Mesothelial cell of epicardium (in vitro differentiated cells): Measurements from ENCODE around the gene GPATCH1. TPM values are rescaled to one million over a fixed set of nuclear protein-coding genes. Genes with fewer than 3 reads are reported as not detected.

Source experiments
- DNase-seq, 2 experiments: peaks; one replicate each; pipeline ENCODE4 v3.0.0; 2021; ENCODE audit warnings: low spot score in 2 of 2; ENCODE audit not compliant: unreplicated experiment in 2 of 2
- H3K27ac Mint-ChIP-seq: 2 replicates; pipeline ENCODE4 v1.8.0; 2021; ENCODE audit warnings: mixed read lengths
- H3K27me3 Mint-ChIP-seq: 2 replicates; pipeline ENCODE4 v1.8.0; 2021; ENCODE audit warnings: low read depth, mixed read lengths
- H3K36me3 Mint-ChIP-seq: 2 replicates; pipeline ENCODE4 v1.8.0; 2021; ENCODE audit warnings: mixed read lengths
- H3K4me1 Mint-ChIP-seq: 2 replicates; pipeline ENCODE4 v1.8.0; 2021; ENCODE audit warnings: mixed read lengths
- H3K4me3 Mint-ChIP-seq: 2 replicates; pipeline ENCODE4 v1.8.0; 2021; ENCODE audit warnings: mild to moderate bottlenecking, moderate library complexity, mixed read lengths
- H3K9me3 Mint-ChIP-seq: 2 replicates; pipeline ENCODE4 v1.8.0; 2021; ENCODE audit warnings: mixed read lengths
- CTCF ChIP-seq: fragments of 200-600 bp; sonication (generic); IDR thresholded peaks from one replicate; pipeline ENCODE4 v1.5.0; 2021; ENCODE audit warnings: antibody characterized with exemption; ENCODE audit not compliant: unreplicated experiment
- total RNA-seq: library from RNA; stranded (reverse); gene quantifications from 3 replicates; pipeline ENCODE4 v1.2.1, GENCODE V29; 2021

Gene GPATCH1
- total RNA-seq, 1 donor from 2014 or later = 13.5 TPM

GRCh38 chr19:33171222-33171795, 90.3 kb downstream of the GPATCH1 start:
- H3K4me1 Mint-ChIP-seq = peaks cover 22% of the 10 kb centered on the region
- no peaks in the 10 kb centered on the region for H3K27me3 Mint-ChIP-seq
- peaks cover 16% of the 10 kb centered on the region for H3K9me3 Mint-ChIP-seq
- no peak overlapping the region for H3K27ac Mint-ChIP-seq
- H3K36me3 Mint-ChIP-seq = peaks cover 14% of the 10 kb centered on the region
- H3K4me3 Mint-ChIP-seq = no peak overlapping the region
- no peak for TF ChIP-seq CTCF
- no peak for DNase-seq

- H3K4me1 Mint-ChIP-seq = peaks cover 22% of the 10 kb centered on the region
- H3K9me3 Mint-ChIP-seq = peaks cover 16% of the 10 kb centered on the region
- TF ChIP-seq CTCF = no peak
- no peak for DNase-seq
- peaks cover 14% of the 10 kb centered on the region for H3K36me3 Mint-ChIP-seq
- no peak overlapping the region for H3K4me3 Mint-ChIP-seq
- no peak overlapping the region for H3K27ac Mint-ChIP-seq
- peaks cover 2% of the 10 kb centered on the region for H3K27me3 Mint-ChIP-seq
Measured at GRCh38 chr19:33171916-33172359, 91.0 kb downstream of the GPATCH1 start.

- H3K27me3 Mint-ChIP-seq = peaks cover 3% of the 10 kb centered on the region
- no peak overlapping the region for H3K27ac Mint-ChIP-seq
- DNase-seq = no peak
- H3K4me1 Mint-ChIP-seq = peaks cover 26% of the 10 kb centered on the region
- peaks cover 4% of the 10 kb centered on the region for H3K36me3 Mint-ChIP-seq
- no peak for TF ChIP-seq CTCF
- peaks cover 2% of the 10 kb centered on the region for H3K9me3 Mint-ChIP-seq
- no peak overlapping the region for H3K4me3 Mint-ChIP-seq
Measured at GRCh38 chr19:33174186-33174585, 93.2 kb downstream of the GPATCH1 start.

GRCh38 chr19:33175156-33175782, 94.3 kb downstream of the GPATCH1 start:
- H3K4me3 Mint-ChIP-seq = peak overlapping the region; percentile 96
- no peak for TF ChIP-seq CTCF
- peaks cover 2% of the 10 kb centered on the region for H3K36me3 Mint-ChIP-seq
- no peak for DNase-seq
- H3K27ac Mint-ChIP-seq = peak overlapping the region; percentile 30
- peaks cover 3% of the 10 kb centered on the region for H3K27me3 Mint-ChIP-seq
- H3K4me1 Mint-ChIP-seq = peaks cover 28% of the 10 kb centered on the region
- no peaks in the 10 kb centered on the region for H3K9me3 Mint-ChIP-seq

GRCh38 chr19:33175886-33176669, 95.1 kb downstream of the GPATCH1 start:
- DNase-seq = no peak

More at GRCh38 chr19:33175886-33176669, 95.1 kb downstream of the GPATCH1 start:
- Mint-ChIP-seq H3K27ac (peak overlapping the region; percentile 95), H3K36me3 (peaks cover 2% of the 10 kb centered on the region), H3K4me1 (peaks cover 28% of the 10 kb centered on the region), H3K4me3 (peak overlapping the region; percentile 96), H3K27me3 (peaks cover 3% of the 10 kb centered on the region), H3K9me3 (no peaks in the 10 kb centered on the region)
- TF ChIP-seq CTCF = no peak
